Nephron (organoid): ENCODE data around the gene ITGA3.

Source experiments
- H3K27ac Mint-ChIP-seq, 3 experiments: 2 replicates each; pipeline ENCODE4 v1.8.0; 2020; ENCODE audit warnings: mixed read lengths in 3 of 3, mild to moderate bottlenecking in 2 of 3, moderate library complexity in 1 of 3
- H3K27me3 Mint-ChIP-seq: 2 replicates; pipeline ENCODE4 v1.8.0; 2021; ENCODE audit warnings: low read depth, mild to moderate bottlenecking, moderate library complexity, mixed read lengths
- H3K36me3 Mint-ChIP-seq: 2 replicates; pipeline ENCODE4 v1.8.0; 2020; ENCODE audit warnings: low read depth, mixed read lengths
- H3K4me1 Mint-ChIP-seq: 2 replicates; pipeline ENCODE4 v1.8.0; 2020; ENCODE audit warnings: mixed read lengths
- H3K4me3 Mint-ChIP-seq, 3 experiments: 2 replicates each; pipeline ENCODE4 v1.8.0; 2020; ENCODE audit warnings: mild to moderate bottlenecking in 3 of 3, mixed read lengths in 3 of 3, moderate library complexity in 2 of 3
- H3K9me3 Mint-ChIP-seq: 2 replicates; pipeline ENCODE4 v1.8.0; 2020; ENCODE audit warnings: mixed read lengths
- CTCF ChIP-seq, 3 experiments: fragments of 200-600 bp; sonication (generic); IDR thresholded peaks; one replicate each; pipeline ENCODE4 v1.5.0; 2021; ENCODE audit warnings: antibody characterized with exemption in 3 of 3; ENCODE audit not compliant: unreplicated experiment in 3 of 3

ITGA3 gene

GRCh38 chr17:50080096-50080480 lies 24.2 kb downstream of the ITGA3 start:
- H3K27ac Mint-ChIP-seq, result peak overlapping the region in 1 of 3 experiments; percentile 61
- H3K4me1 Mint-ChIP-seq, result peaks cover 38% of the 10 kb centered on the region
- TF ChIP-seq CTCF (IDR thresholded peaks at IDR 0.05; ENCODE audit: unreplicated experiment in 3 of 3), result no peak
- no peak overlapping the region for H3K4me3 Mint-ChIP-seq
- peaks cover 19% of the 10 kb centered on the region for H3K36me3 Mint-ChIP-seq
- no peaks in the 10 kb centered on the region for H3K9me3 Mint-ChIP-seq
- peaks cover 7% of the 10 kb centered on the region for H3K27me3 Mint-ChIP-seq

GRCh38 chr17:50080827-50081226 lies 24.9 kb downstream of the ITGA3 start:
- no peak for TF ChIP-seq CTCF (IDR thresholded peaks at IDR 0.05; ENCODE audit: unreplicated experiment in 3 of 3)
- peaks cover 3% of the 10 kb centered on the region for H3K27me3 Mint-ChIP-seq
- peaks cover 38% of the 10 kb centered on the region for H3K4me1 Mint-ChIP-seq
- H3K36me3 Mint-ChIP-seq, result peaks cover 19% of the 10 kb centered on the region
- peak overlapping the region in 1 of 3 experiments; percentile 42 for H3K4me3 Mint-ChIP-seq
- peak overlapping the region in 2 of 3 experiments; percentile 61 to 86 for H3K27ac Mint-ChIP-seq
- H3K9me3 Mint-ChIP-seq, result no peaks in the 10 kb centered on the region

- TF ChIP-seq CTCF (IDR thresholded peaks at IDR 0.05; ENCODE audit: unreplicated experiment in 3 of 3), result no peak
- Mint-ChIP-seq H3K4me3 (no peak overlapping the region), H3K9me3 (no peaks in the 10 kb centered on the region), H3K36me3 (peaks cover 19% of the 10 kb centered on the region), H3K4me1 (peaks cover 38% of the 10 kb centered on the region), H3K27me3 (peaks cover 3% of the 10 kb centered on the region), H3K27ac (no peak overlapping the region)
These were observed 25.8 kb downstream of the ITGA3 start for GRCh38 chr17:50081757-50082156.

DNA sequence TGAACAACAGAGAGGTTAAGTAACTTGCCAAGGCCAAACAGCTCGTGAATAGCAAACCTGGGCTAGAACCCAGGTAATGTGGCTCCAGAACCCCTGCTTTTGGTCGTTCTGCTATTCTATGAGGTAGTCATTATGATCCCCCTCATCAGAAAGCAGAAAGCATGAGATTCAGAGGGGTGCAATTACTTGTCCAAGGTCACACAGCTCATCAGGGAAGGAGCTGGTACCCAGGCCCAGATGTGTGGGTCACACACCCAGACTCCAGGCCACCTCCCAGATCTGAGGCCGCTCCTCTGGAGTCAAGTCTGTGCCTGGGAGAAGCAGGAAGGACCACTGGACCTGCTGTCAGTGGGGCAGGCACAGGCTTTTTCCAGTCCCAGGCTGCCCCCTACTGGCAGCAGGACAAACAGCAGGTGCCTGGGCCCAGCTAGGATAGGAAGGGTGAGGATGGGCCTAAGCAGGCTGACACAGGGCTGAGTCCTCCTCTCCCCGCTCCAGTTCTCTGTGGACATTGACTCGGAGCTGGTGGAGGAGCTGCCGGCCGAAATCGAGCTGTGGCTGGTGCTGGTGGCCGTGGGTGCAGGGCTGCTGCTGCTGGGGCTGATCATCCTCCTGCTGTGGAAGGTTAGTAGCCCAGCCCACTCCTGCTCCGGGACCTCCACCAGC lies 31.5 kb downstream of the ITGA3 start:
- Mint-ChIP-seq H3K36me3 (peaks cover 5% of the 10 kb centered on the region), H3K9me3 (no peaks in the 10 kb centered on the region), H3K4me3 (no peak overlapping the region), H3K27me3 (peaks cover 5% of the 10 kb centered on the region), H3K27ac (no peak overlapping the region), H3K4me1 (no peaks in the 10 kb centered on the region)
- TF ChIP-seq CTCF (IDR thresholded peaks at IDR 0.05; ENCODE audit: unreplicated experiment in 3 of 3), result peak; percentile 94 to 97 (median 94)

GRCh38 chr17:50087912-50088405 lies 32.0 kb downstream of the ITGA3 start:
- H3K4me1 Mint-ChIP-seq, result no peaks in the 10 kb centered on the region
- H3K4me3 Mint-ChIP-seq, result no peak overlapping the region
- H3K9me3 Mint-ChIP-seq, result no peaks in the 10 kb centered on the region
- peaks cover 5% of the 10 kb centered on the region for H3K27me3 Mint-ChIP-seq
- H3K36me3 Mint-ChIP-seq, result peaks cover 2% of the 10 kb centered on the region
- TF ChIP-seq CTCF (IDR thresholded peaks at IDR 0.05; ENCODE audit: unreplicated experiment in 3 of 3), result no peak
- H3K27ac Mint-ChIP-seq, result no peak overlapping the region
